ENCODE results near the gene MS4A6E.
A peak's percentile ranks its signal among the peaks of the same experiment; 100 is the strongest.
"Not testable (repeated sequence)": the region's sequence is repeated elsewhere in the genome, so short reads cannot be mapped to it uniquely, and the experiment has no call there.

Gene MS4A6E

DNA sequence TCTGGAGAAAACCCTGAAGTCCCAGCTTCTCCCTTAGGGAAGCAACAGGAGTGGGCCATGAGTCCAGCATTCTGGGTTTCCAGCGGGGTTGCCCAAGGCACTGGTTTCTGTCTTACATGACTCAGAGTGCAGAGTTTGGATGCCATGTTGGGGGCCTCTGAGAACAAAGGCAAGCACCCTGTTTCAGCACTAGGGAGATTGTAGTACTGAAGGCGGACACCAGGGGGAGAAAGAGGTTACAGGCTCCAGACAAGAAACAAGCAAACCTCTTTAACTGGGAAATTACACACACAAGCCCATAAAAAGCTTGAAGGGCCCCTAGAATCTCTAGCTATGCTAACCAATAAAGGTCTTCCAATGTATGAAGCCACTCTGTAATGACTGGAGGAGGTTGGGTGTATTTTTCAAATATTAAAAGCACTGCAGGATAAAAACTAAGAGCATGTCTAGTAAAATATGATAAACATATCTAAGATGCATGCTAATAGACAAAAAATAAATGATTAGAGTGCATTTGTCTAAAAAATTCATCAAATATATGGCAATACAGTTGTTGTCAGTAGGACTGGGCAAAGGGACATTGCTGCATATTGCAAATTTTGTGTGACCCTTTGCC is 7.1 kb downstream of the MS4A6E start:
- DNase-seq, result peak in 20 of 56 donors; percentile 0 to 70 (median 10)

- no peak for DNase-seq
These were observed 9.8 kb downstream of the MS4A6E start for GRCh38 chr11:60336767-60337391.

DNA sequence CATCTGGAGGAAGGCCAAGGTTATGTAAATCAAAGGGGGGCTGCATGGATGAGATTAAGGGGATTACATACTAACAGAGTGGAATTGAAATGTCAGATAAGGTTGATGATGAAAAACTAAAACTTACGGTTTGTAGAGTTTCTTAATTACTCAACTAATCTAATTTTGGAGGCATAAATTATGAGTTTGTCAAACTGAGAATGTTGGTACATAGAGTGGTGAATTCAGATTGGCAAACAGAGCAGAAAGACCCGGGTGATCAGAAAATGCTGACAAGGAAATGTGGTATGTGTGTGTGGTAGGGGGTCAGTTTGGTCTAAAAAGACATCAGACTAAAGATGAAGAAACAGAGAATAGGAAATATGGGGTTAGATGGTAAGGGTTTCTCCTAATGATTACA is 11.0 kb downstream of the MS4A6E start:
- DNase-seq, result no peak

- DNase-seq, result no peak
These were observed 12.3 kb downstream of the MS4A6E start for GRCh38 chr11:60339356-60339755.

- no peak for DNase-seq
These were observed 16.1 kb downstream of the MS4A6E start for GRCh38 chr11:60343094-60343704.

DNA sequence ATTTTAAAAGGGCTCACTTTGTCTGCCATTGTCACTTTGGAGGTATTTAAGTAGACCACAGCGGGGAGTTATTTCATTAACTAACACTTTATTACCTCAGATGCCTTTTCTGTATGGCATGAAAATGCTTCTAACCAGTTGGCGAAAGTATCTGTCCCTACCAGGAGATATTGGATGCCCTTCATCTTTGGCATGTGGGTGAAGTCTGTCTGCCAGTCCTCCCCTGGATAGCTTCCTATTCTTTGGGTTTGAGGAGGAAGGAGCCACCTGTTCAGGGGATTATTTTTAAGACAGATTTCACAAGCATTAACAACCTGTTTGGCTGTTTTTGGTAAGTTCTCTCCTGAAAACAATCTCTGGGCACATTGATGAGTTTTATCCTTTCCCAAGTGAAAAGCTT is 17.1 kb downstream of the MS4A6E start:
- no peak for DNase-seq

GRCh38 chr11:60345489-60345888 is 18.4 kb downstream of the MS4A6E start:
- DNase-seq, result peak in 12 of 56 donors; percentile 2 to 55 (median 9)

GRCh38 chr11:60347084-60347797 is 20.2 kb downstream of the MS4A6E start:
- no peak for DNase-seq

DNA sequence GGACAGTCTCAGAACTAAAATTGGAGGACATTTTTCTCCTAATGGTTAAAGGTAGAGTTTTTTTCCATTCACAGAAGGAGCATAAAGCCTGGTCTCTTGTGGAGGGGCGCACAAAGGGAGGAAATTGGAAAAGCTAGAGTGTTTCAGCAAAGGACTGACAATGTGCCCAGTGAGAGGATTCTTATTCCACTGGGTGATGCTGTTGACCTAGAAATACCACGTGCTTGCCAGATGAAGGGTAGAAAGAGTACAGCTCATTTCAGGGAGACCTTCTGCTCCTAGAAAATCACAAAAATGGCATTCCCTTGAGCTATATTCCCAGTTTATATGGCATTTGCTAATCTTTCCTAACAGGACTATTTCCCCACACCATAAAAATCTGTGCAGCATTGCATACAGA is 21.1 kb downstream of the MS4A6E start:
- peak in 1 of 56 donors; percentile 3 for DNase-seq

GRCh38 chr11:60349990-60350389 is 22.9 kb downstream of the MS4A6E start:
- DNase-seq, result no peak

- DNase-seq, result no peak
These were observed 30.7 kb downstream of the MS4A6E start for GRCh38 chr11:60357771-60358170.

- DNase-seq, result no peak
These were observed 33.6 kb downstream of the MS4A6E start for GRCh38 chr11:60360621-60361020.

GRCh38 chr11:60362241-60362640 is 35.2 kb downstream of the MS4A6E start:
- no peak for DNase-seq

DNA sequence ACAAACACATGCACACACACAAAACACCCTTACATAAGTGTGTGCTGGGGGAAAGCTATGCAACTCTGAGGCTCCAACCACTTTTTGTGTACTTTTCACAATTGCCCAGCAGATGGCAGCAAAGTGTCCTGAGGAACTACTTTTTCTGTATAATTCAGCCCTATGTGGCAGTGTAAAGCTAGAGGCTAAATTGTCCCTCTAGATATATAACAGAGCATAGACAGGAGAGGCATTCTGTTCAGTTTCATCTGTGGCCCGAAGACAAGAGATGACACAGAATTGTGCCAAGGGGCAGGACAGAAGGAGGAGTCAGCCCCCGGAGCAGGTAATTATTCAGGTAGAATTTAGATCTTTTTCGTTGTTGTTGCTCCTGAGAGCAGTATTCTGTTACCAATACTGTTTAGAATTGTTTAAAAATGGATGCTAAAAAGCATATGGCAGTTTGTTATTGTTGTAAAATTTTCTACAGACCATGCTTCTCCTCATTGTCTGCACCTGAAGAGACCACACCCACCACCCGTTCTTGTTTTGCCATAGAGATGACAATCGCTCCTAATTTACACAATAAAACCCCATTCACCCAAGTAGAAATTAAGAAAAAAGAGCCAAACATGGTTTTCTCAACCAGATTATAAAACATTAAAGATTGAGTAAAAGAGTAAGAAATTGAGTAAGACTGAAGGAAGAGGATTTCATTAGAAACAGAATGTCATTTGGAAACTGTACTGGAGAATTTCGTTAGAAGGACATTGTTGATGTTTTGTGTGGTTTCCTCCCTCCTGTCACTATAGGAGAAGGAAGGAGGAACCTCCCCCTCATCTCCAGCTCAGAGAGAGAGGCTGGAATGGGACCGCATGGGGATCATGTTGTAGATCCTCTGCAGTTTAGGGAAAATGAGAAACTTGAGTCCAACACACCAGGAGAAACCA is 36.8 kb downstream of the MS4A6E start:
- peak in 30 of 56 donors; percentile 3 to 81 (median 18) for DNase-seq

- not testable (repeated sequence) for DNase-seq
These were observed 39.3 kb downstream of the MS4A6E start for GRCh38 chr11:60366262-60366904.

- DNase-seq, result no peak
These were observed 40.0 kb downstream of the MS4A6E start for GRCh38 chr11:60367009-60367408.

GRCh38 chr11:60367896-60368295 is 40.8 kb downstream of the MS4A6E start:
- DNase-seq, result no peak

DNA sequence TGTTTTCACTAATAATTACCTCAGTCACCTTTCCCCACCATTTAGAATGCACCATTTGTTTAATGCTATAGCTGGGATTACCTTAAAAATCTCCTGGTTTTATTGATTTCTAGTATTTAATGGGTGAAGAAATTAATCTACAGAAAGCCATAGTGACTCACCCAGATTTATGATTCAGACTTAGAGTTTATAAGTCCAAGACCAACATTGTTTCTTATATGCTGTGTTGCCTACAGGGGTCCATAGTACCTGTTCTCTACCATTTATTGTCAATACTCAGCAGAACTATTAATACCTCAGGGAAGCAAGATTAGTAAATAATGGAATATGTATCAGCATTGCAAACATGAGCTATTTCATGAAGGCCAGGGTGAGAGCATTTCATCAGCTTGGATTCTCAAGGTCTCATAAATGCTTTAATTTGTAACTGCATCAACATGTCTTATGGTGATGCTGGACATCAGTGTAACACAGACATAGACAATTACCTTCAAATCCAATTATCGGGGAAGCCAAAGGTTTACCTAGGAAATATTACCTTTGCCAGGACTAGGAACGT is 43.3 kb downstream of the MS4A6E start:
- DNase-seq, result no peak

DNA sequence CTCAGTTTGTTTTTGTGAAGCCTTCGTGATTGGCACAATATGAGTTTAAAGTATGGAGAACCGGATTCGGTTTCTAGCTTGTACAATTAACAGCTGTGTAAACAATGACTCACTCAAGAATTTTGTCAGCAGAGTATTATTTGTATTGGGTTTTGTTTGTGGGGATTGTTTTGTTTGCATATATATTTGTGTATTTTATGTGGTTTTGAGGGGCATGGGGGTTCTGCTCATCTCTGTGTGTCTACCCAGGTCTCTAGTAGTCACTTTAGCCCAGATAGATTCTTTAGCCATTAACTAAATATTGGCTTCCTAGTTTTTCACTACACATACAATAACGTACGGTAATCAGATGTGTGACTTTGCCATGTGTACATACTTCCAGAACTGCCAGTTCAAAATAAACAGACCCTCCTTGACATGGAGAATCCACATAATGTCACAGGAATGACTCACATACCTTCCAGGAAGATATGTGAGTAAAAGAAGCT is 43.8 kb downstream of the MS4A6E start:
- no peak for DNase-seq

DNA sequence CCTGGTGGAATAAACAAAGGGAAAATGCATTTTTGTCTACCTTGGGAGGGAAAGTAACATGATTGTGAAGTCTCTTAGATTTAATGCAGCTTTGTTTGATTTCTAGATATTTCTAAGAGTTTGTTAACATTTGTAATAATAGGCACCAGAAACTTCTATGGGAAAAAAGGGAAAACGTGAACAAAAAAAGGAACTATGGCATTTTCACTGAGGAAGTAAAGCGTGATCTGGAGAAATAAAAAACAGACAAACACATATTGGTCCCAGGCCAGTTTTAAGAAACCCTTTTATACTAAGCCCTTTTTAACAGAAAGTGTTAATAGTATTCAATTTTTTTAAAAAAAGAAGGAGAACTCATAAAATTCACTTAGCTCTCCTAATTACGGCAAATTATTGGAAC is 44.3 kb downstream of the MS4A6E start:
- no peak for DNase-seq

Measured in amygdala (tissue), 56 donors.